Muscle layer of colon (tissue), 2 donors: ENCODE results near the gene SLC7A1.

ENCODE experiments used
- H3K27ac ChIP-seq: one replicate; pipeline ENCODE4 v1.7.0; 2013; ENCODE audit warnings: low read depth, mild to moderate bottlenecking, low read length, moderate library complexity
- H3K27me3 ChIP-seq, 2 donors: one replicate each; pipeline ENCODE4 v1.7.0; 2013; ENCODE audit warnings: low read length in 2 of 2, mild to moderate bottlenecking in 2 of 2; ENCODE audit not compliant: insufficient read depth in 2 of 2, control insufficient read depth in 1 of 2
- H3K36me3 ChIP-seq: one replicate; pipeline ENCODE4 v1.7.0; 2013; ENCODE audit warnings: mild to moderate bottlenecking, low read length; ENCODE audit not compliant: insufficient read depth
- H3K4me1 ChIP-seq: one replicate; pipeline ENCODE4 v1.7.0; 2013; ENCODE audit warnings: mild to moderate bottlenecking, low read length; ENCODE audit not compliant: insufficient read depth
- H3K4me3 ChIP-seq, 2 donors: one replicate each; pipeline ENCODE4 v1.7.0; 2013; ENCODE audit warnings: low read length in 2 of 2, low read depth in 1 of 2, mild to moderate bottlenecking in 1 of 2, moderate library complexity in 1 of 2
- H3K9ac ChIP-seq: one replicate; pipeline ENCODE4 v1.7.0; 2013; ENCODE audit warnings: low read length
- H3K9me3 ChIP-seq: one replicate; pipeline ENCODE4 v1.7.0; 2013; ENCODE audit warnings: mild to moderate bottlenecking, low read length
- donor health status: abdominal sarcoma.
- donor health status: Adenocarcinoma of cecum.

Gene SLC7A1

GRCh38 chr13:29550430-29550988 is 45.0 kb downstream of the SLC7A1 start:
- Histone ChIP-seq H3K27me3 (no peaks in the 10 kb centered on the region), H3K4me1 (no peaks in the 10 kb centered on the region), H3K9ac (no peak overlapping the region), H3K36me3 (peaks cover 24% of the 10 kb centered on the region), H3K9me3 (no peaks in the 10 kb centered on the region), H3K4me3 (no peak overlapping the region), H3K27ac (no peak overlapping the region)

GRCh38 chr13:29548722-29549121 is 46.8 kb downstream of the SLC7A1 start:
- no peaks in the 10 kb centered on the region for H3K4me1 ChIP-seq
- H3K27ac ChIP-seq: no peak overlapping the region
- no peak overlapping the region for H3K4me3 ChIP-seq
- H3K9me3 ChIP-seq: no peaks in the 10 kb centered on the region
- H3K36me3 ChIP-seq: peaks cover 24% of the 10 kb centered on the region
- no peak overlapping the region for H3K9ac ChIP-seq
- no peaks in the 10 kb centered on the region for H3K27me3 ChIP-seq

DNA sequence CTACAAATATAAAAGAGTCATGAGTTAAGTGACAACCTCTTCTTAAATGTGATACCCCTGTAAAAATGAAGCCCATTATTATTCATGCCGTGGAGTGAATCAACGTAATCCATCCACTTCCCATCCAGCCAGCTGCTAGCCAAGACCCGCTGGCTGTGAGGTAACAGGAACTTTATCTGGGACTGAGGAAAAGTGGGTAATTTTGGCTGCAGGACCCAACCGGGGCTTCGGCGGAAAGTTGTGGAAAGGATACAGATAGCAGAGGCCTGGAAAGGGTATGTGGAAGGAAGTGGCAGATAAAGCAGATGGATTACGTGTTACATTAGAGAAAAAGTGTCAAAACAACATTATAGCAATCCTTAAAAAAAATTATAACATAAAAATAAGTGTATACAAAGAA is 48.3 kb downstream of the SLC7A1 start:
- Histone ChIP-seq H3K4me3 (no peak overlapping the region), H3K4me1 (no peaks in the 10 kb centered on the region), H3K9ac (no peak overlapping the region), H3K9me3 (no peaks in the 10 kb centered on the region), H3K27ac (no peak overlapping the region), H3K36me3 (peaks cover 15% of the 10 kb centered on the region), H3K27me3 (no peaks in the 10 kb centered on the region)

DNA sequence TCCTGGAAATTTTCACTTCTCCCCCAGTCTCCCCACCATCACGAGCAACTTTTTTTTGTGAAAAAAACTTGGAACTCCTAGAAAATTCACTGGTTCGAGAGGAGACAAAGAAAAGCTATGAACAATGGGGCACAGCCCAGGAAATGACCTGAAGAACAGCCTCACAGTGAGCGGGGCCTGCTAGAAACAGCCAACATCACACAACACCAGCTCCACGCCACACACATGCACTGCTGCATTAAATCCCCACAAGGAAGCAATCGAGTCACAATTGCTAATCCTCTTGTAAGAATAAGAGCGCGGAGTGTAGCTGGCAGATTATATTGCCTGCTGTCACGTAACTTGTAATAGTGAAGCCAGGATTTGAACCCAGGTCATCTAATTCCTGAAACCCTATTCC is 48.8 kb downstream of the SLC7A1 start:
- Histone ChIP-seq H3K9ac (no peak overlapping the region), H3K36me3 (peaks cover 15% of the 10 kb centered on the region), H3K9me3 (no peaks in the 10 kb centered on the region), H3K27ac (no peak overlapping the region), H3K27me3 (no peaks in the 10 kb centered on the region), H3K4me1 (no peaks in the 10 kb centered on the region), H3K4me3 (no peak overlapping the region)

DNA sequence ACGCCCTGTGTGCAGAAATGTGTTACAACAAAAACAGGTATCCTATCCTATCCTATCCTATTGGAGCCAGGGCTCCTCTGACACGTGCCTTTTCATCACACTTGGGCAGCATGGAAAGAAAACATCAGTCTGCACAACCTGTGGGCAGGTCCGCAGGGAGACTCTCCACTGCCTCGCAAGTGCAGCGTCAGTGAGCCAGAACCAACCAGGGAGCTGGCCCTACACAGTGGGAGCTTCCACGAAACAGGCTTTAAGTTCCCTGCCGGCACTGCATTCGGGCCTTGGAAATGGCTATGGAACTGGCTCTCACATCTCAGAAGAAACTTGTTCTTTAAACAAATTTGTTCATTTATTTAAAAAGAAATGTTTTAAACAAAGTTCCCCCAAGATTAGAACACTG is 49.5 kb downstream of the SLC7A1 start:
- Histone ChIP-seq H3K27me3 (no peaks in the 10 kb centered on the region), H3K4me1 (no peaks in the 10 kb centered on the region), H3K9me3 (no peaks in the 10 kb centered on the region), H3K4me3 (no peak overlapping the region), H3K9ac (no peak overlapping the region), H3K27ac (no peak overlapping the region), H3K36me3 (peaks cover 15% of the 10 kb centered on the region)

DNA sequence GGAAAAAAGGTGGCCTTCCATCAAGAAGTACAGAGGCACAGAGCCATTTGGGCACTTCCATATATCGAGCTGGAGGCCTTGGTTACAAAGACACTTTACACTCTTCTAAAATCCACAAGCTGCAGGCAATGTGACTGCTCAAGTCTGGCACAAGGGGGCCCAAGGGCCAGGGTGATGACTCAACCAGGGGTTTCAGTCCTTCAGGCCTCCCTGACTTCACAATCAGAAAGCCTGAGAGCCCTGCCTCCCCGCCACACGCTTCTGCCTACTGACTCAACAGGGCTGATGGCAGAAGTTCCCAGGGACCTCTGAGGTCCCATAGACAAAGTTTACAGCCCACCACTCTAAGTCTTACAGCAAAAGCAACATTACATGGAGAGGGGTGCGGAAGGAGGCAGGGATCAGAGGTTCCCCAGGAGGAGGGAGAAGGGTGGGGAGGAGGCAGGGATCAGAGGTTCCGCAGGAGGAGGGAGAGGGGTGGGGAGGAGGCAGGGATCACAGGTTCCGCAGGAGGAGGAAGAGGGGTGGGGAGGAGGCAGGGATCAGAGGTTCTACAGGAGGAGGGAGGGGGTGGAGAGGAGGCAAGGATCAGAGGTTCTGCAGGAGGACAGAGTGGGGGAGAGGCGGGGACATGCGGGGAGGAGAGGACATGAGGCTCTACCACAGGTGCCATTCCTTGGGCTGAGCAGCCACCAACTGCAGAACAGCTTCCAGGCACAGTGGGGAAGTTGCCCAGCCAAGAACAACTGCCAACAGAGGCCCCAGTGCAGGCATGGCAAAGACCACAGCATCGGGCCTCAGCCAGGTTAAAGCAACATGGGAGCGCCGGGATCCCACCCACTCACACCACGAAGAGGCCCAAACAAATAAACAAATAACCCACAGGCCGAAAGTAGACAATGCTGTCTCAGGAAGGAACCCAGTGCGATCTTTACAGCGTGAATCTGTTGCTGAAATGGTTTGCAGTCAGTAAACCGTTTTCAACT is 52.0 kb downstream of the SLC7A1 start:
- Histone ChIP-seq H3K9ac (no peak overlapping the region), H3K36me3 (no peaks in the 10 kb centered on the region), H3K27me3 (no peaks in the 10 kb centered on the region), H3K4me1 (peaks cover 18% of the 10 kb centered on the region), H3K27ac (no peak overlapping the region), H3K9me3 (no peaks in the 10 kb centered on the region), H3K4me3 (no peak overlapping the region)

- H3K27ac ChIP-seq: no peak overlapping the region
- no peak overlapping the region for H3K4me3 ChIP-seq
- H3K27me3 ChIP-seq: no peaks in the 10 kb centered on the region
- H3K9me3 ChIP-seq: no peaks in the 10 kb centered on the region
- no peaks in the 10 kb centered on the region for H3K36me3 ChIP-seq
- H3K4me1 ChIP-seq: peaks cover 27% of the 10 kb centered on the region
- H3K9ac ChIP-seq: no peak overlapping the region
These were observed 53.1 kb downstream of the SLC7A1 start for GRCh38 chr13:29542381-29542780.

DNA sequence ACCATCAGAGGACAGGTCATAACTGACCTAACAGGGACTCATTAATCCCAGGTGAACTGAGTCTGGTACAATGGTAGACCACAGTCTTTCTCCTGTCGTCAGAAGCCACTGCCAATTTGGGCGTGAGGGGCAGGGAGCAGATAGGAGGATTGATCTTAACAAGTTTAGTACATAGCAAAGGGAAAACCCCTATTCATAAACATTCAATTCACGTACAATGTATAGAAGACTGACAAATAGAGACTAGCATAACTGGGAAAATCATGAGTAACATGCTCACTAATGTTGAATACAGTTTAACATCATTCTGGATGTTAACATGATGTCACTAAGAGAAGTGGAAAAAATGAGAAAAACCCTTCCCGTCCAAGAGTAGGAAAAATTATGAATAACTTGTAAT is 54.1 kb downstream of the SLC7A1 start:
- H3K9ac ChIP-seq: no peak overlapping the region
- H3K4me1 ChIP-seq: peaks cover 27% of the 10 kb centered on the region
- H3K4me3 ChIP-seq: no peak overlapping the region
- no peak overlapping the region for H3K27ac ChIP-seq
- no peaks in the 10 kb centered on the region for H3K36me3 ChIP-seq
- H3K27me3 ChIP-seq: no peaks in the 10 kb centered on the region
- no peaks in the 10 kb centered on the region for H3K9me3 ChIP-seq

GRCh38 chr13:29540799-29541198 is 54.7 kb downstream of the SLC7A1 start:
- no peaks in the 10 kb centered on the region for H3K27me3 ChIP-seq
- no peaks in the 10 kb centered on the region for H3K36me3 ChIP-seq
- peaks cover 27% of the 10 kb centered on the region for H3K4me1 ChIP-seq
- no peaks in the 10 kb centered on the region for H3K9me3 ChIP-seq
- H3K27ac ChIP-seq: no peak overlapping the region
- H3K4me3 ChIP-seq: no peak overlapping the region
- H3K9ac ChIP-seq: no peak overlapping the region

DNA sequence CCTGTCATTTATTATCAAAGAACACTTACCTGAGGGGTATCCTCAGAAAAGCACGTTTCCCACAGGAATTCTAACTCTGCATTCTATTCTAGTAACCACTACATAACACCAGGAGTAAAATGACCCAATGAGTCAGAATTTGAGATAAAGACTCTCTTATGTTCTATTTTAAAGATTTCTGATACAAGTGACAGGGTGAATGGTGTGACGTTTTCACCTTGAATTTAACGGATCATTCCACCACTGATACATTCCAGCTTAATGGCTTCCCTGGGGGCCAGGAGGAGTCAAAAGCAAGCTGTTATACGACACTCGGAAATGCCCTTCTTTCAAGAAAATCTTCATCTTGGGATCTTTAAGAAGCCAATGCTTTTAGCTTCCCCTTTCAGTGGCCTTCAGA is 55.2 kb downstream of the SLC7A1 start:
- no peaks in the 10 kb centered on the region for H3K27me3 ChIP-seq
- no peaks in the 10 kb centered on the region for H3K36me3 ChIP-seq
- H3K27ac ChIP-seq: no peak overlapping the region
- no peak overlapping the region for H3K9ac ChIP-seq
- no peaks in the 10 kb centered on the region for H3K9me3 ChIP-seq
- H3K4me3 ChIP-seq: no peak overlapping the region
- H3K4me1 ChIP-seq: peaks cover 27% of the 10 kb centered on the region

DNA sequence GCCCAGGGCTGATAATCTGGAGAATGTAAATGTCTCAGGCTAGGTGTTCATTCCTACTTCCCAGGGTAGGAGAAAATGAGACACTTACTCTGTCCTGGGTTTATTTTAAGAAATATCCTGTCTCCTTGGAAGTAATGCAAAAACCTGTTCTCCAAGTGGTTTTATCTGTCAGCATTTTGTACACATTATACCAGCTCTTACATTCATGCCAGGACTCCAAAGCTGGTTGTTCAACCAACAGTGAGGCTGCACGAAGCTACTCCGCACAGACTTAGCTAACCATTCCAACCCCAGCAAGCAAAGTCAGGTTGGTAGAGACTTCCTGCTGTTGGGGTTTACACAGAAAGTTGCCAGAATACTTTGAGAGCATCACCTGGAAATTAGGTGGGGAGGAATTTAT is 55.6 kb downstream of the SLC7A1 start:
- Histone ChIP-seq H3K4me1 (peaks cover 27% of the 10 kb centered on the region), H3K4me3 (no peak overlapping the region), H3K27me3 (no peaks in the 10 kb centered on the region), H3K9ac (no peak overlapping the region), H3K27ac (no peak overlapping the region), H3K36me3 (no peaks in the 10 kb centered on the region), H3K9me3 (no peaks in the 10 kb centered on the region)

DNA sequence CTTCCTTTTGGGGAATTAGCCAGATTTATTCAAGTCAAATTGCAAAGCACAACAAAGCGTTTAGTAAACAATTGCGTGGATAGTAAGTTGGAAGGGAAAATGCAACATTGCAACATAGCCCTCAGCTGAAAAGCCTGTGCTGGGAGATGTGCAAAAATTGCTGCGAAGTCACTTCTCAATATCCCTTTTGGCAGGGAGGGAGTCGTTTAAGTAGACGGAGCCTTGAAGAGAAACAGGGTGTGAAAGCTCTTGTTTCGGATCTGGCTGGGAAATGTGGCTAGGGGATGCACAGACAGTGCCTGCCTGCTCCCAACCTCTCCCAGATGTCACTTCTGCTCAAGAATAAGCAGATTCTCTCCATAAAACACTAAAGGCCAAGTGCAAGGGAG is 56.8 kb downstream of the SLC7A1 start:
- H3K9ac ChIP-seq: no peak overlapping the region
- no peaks in the 10 kb centered on the region for H3K9me3 ChIP-seq
- peaks cover 27% of the 10 kb centered on the region for H3K4me1 ChIP-seq
- no peak overlapping the region for H3K4me3 ChIP-seq
- H3K36me3 ChIP-seq: peaks cover 9% of the 10 kb centered on the region
- H3K27ac ChIP-seq: peak overlapping the region; percentile 3
- H3K27me3 ChIP-seq: no peaks in the 10 kb centered on the region
